HuH-7 (cell line): ENCODE results near the gene HOXB3.

ENCODE experiments used
- DNase-seq: peaks from one replicate; pipeline ENCODE4 v3.0.0; 2011; ENCODE audit warnings: low spot score

Gene HOXB3

DNA sequence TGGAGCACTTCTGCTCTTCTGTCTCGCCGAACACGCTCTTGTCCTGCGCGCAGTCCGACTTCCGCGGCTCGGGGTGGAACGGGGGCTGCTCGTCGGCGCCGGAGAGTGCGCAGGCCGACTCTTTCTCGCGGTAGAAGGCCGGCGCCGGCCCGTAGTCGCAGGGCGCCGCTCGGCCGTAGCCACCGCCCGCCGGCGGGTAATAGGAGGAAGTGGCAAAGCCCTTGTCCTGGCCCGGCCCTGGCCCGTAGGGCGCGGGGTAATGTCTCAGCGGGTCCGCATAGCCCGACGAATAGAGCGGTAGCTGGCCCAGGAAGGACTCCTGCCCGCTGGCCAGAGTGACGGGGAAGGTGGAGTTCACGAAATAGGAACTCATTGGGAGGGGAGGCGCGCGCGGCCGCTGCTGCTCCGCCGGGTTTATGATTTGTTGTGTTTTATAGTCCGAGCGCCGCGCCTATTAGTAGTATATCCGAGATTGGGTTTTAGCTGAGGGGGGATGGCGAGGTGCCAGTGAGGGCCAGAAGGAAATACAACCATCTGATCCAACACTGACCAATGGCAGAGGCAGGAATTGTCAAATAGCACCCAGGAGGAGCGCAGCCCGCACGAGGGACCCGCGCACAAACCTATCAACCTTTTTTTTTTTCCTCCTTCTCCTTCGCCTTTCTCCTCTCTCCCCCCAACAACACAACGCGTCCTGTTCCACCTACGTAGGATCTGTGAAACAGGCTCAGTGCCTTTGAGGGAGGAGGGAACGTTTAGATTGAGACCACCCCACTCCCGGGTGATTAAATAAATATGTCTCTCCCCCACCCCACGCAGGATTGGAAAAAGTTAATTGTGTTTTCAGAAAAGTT is 8.0 kb upstream of the HOXB3 start:
- DNase-seq: no peak

DNA sequence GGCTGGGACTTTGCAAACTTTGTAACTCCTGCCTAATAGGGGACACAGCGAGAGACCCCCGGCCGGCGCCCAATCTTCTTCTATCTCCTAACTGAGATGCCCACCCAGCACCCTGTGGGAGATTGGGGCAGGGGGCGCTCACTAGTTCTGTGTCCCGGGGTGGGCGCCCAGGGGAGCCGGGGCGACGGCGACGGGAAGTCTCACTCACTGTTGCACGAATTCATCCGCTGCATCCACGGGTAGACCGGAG is 7.4 kb upstream of the HOXB3 start:
- no peak for DNase-seq

DNA sequence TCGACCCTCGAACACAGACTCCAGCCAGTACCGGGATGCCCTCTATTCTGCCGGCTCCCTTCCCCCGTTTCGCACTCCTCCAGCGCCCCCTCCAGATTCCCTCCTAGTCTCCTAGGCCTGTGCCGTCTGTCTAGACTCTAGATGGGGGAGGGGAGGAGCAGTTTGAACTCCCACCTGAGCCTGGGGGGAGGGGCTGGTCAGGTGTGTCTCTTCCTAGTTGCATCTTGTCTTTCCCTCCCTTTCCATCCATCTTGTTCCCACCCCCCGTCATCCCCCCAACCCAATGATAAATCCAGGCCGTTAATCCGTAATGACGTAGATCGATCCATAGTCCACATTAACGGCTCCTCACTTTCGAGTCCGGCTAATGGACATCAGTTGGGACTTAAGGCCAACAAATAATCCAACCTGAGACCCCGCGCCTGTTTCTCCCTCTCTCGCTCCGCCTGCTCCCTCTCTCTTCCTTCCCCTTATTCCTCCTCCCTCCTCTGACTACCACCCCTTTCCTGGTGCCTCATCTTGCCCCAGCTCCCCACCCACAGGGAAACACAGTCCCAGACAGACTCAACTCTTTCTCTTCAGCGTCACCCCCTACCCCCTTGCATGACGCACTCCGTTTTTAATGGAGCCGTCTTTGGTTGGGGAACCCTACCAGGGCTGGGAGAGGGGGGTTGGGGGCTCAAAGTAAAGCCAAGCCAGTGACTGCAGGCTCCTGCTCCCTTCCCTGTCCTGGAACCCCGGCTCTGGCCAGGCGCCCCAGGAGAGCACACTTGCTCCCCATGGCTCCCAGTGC is 6.9 kb upstream of the HOXB3 start:
- DNase-seq: no peak

DNA sequence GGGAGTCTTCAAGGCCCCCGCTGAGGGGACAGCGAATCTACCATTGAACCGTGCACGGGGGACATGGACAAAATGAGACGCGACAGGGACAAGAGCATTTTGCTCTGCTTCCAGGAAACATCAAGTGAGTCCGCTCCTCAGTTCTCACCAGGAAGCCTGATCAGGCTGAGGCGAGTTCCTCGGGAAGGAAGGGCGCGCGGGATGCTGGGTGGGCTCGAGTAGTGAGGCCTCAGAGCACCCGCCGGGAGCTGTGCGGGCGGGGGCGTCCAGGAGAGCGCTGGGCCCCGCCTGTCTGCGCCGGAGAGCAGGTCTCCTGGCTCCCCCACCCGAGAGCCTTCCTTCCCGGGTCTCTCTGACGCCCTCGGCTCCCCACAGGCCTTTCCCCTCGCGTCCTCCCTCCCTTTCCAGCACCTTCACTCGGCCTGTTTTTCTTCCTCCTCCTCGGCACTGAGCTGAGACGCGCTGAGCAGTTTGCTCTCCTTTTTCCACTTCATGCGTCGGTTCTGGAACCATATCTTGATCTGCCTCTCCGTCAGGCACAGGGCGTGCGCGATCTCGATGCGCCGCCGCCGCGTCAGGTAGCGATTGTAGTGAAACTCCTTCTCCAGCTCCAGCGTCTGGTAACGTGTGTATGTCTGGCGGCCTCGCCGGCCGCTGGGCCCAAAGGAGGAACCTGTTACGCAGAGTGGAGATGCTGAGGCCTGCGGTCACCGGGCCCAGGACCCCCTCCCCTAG is 6.1 kb upstream of the HOXB3 start:
- no peak for DNase-seq

DNA sequence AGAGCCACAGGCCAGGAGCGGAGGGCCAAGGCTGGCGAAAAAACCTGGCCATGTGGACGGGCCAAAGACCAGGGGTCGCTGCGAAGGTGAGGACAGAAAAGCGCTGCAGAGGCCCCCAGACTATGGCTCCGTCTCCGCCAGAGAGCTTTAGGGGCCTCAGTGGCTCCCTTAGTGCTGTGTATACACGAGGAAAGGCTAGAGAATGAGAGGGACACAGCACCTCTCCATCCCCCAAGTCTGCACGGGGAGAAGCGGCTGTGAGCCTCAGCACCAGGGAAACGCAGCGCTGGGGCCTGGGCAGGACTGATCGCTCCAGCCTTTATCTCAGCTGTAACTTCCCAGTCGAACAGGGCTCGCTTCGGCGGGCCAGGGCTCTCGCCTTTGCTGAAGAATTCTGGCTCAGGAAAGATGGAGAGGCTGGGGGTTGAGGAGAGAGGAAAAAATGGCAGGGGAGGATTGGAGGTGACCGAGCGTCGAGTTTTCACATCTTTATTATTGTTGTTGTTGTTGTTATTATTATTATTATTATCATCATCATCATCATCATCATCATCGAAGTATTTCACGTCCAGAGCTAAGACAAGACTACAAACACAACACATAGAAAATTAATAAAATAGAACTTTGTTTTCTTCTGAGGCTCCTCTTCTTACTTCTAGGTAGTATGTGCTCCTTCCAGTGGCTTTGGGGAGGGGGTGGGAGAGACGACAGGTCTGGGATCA is 5.4 kb upstream of the HOXB3 start:
- no peak for DNase-seq

DNA sequence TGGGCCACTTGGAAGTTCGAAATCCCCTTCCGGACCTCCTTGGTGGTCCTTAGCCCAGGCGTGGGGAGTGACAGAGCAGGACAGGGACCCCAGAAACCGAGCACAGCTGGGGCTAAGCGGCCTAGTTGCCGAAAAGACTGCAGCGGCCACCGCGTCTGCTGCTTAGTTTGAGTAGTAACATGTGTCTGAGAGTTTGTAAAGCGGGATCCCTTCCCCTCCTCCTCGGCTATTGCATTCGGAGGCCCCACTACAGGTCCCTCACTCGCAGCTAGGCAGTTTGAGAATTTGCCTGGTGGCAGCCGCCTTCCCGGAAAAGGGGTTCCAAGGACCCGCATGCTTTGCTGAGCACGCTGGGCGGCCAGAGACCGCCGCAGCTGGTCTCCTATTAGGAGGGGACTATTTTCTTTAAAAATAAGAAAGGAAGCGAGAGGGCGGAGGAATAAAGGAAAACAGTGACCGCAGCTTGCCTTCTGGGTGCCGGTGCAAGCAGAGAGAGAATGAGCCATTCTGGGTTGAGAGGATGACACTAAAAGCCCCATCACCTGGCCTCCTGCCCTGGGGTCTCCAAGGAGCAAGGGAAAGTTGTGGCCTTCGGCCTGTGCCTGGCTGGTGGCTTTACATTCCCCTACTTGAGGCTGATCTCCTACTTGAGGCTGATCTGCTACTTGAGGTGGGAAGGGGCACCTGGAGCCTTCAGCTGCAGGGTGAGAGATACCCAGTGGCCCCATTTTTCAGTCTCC is 4.7 kb upstream of the HOXB3 start:
- no peak for DNase-seq

DNA sequence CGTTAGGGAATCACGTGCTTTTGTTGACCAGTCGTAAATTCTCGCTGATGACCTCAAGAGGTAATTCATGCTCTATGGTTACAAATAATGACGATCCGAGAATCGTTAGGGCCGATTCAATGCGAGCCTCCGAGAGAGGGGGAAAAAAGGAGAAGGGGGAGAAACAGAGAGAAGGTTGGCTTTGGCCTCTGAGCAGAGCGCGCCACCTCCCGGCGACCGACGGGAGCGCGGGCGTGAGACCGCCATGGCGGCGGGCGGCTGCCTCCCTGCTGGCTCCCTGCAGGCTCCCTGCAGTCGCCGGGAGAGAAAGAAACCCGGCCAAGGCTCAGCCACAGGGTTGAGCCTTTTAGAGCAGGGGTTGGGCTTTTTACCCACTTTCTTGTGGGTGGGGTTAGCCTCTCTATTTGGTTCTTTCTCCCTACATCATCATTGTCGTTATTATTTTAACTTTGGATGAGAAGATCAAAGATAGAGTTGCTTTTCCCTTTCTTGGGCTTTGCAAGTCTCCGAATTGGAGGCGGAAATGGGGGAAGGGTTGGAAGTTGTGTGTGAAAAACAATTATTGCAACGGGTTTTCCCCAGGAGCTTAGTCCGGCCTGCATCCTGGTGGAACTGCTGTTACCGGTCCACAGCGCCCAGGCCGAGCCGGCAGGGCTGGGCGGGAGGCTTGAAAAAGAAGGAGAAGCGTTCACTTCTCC is 3.9 kb upstream of the HOXB3 start:
- peak; percentile 98 for DNase-seq

DNA sequence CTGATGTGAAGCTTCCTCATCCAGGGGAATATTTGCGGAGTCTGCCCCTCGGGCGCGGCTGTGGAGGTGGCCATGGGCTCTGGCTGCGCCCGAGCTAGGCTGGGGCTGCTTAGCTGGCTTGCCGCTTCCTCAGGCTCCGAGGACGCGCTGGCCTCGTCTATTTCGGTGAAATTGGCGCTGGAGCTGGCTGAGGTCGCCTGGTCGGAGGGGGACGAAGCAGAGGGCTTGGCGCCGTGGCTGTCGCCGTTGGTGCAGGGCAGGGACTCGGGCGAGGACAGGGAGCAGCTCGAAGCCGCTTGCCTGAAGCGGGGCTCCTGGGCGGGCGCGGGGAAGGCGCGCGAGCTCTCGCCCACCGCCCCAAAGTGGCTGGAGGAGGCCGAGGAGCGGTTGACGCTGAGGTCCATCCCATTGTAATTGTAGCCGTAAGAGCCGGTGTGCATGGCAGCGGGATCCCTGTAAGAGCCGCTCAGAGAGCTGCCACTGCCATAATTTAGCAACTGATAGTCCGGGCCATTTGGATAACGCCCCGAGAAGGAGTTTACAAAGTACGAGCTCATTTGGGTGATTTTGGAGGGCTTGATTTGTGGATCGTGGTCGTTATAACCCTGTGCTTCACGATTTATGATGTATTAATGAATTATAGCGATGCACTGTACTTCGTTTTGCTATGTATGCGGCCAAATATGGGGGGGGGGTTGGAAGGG is 3.2 kb upstream of the HOXB3 start, which contains the start of gene HOXB5:
Gene HOXB5 (minus strand): TSS at position 654 of the 704 bp plus-strand sequence. CDS start 97 bp downstream, at position 557.
- no peak for DNase-seq

DNA sequence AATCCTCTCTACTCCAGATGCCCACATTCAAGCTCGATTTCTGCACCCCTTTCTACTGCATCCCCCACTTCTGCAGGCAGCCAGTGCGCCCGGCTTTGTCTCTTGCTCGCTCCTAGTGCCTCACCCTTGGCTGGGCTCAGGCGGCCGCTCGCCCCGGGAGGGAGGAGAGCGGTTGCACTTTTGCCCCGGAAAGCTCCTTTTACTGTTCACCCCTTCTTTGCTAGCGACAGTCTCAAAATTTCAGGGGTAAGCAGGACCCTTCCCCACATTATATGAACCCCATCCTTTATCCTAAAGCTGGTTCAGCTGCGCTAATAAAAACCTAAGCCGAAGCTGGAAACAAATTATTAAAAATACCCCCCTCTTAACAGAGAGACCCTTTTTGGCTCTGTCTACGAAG is 2.5 kb upstream of the HOXB3 start:
- DNase-seq: no peak

DNA sequence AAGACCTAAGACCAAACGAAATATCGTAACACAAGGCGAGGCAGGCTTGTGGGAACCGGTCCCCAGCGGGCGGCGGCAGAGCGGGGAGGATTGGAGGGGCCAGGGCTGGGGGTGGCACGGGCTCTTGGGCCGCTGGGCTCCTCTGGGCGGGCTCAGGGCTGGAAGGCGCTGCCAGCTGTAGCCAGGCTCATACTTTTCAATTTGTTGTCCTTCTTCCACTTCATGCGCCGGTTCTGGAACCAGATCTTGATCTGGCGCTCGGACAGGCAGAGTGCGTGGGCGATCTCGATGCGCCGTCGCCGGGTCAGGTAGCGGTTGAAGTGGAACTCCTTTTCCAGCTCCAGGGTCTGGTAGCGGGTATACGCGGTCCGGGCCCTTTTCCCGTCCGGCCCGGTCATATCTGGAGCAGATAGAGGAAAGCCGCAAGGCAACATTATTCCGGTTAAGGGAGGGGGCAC is 2.0 kb upstream of the HOXB3 start:
- DNase-seq: no peak

DNA sequence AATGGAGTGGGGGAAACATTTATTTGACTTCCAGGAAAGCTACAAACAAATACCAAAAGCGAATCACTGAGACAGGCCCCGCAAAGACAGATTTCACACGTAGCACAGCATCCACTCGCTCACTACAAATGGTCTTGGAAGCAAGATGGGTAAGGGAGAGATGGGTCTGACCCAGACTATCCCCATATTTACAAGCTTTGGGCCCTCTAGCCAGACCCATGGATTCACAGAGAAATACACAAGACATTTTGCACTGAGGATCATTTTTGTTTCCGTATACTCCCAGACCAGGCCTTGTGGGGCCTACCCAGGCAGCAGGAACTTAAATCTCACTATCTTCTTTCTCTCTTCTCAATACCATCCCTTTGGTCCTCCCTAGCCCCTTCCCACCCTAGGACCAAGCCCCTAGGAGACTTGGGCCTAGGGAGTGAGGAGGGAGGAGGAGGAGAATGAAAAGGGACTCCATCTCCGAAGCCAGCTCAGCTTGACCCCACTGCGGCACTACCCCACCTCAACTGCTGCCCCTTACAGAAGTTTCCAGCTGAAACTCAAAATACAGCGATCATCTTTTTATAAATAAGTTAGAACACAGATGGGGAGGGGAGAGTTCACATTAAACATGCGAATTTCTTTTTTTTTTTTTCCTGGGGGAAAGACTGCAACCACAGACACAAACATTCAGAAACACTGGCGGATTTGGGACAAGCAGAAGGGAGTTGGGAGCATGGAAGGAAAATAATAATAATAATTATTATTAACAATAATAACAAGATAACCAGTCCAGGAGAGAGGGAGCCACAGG is 1.4 kb upstream of the HOXB3 start:
- DNase-seq: no peak

DNA sequence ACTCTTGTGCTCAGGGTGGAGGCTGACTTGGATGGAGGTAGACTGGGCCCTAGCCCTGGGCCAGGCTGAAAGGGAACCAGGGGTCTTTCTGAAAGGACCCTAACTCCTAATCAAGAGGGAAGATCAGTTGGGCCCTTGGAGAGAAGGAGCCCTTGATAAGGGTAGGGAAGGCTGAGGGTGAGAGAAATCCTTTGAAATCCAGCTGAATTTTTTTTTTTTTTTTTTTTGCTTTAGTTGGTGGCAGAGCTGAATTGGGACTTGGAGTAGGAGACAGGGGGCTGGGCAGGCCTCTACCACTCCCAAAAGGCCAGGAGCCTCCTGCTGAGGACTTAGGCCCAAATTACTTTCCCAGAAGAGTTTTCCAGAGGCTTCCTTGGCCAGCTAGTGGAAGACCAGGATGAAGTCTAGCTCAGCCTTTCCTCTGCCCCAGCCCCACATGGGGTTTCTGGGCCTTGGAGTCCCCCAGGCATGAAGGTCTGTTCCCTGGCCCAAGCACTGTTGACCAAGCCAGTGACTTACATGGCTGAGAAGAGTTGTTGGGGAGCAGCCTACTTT is 643 bp upstream of the HOXB3 start:
- no peak for DNase-seq

DNA sequence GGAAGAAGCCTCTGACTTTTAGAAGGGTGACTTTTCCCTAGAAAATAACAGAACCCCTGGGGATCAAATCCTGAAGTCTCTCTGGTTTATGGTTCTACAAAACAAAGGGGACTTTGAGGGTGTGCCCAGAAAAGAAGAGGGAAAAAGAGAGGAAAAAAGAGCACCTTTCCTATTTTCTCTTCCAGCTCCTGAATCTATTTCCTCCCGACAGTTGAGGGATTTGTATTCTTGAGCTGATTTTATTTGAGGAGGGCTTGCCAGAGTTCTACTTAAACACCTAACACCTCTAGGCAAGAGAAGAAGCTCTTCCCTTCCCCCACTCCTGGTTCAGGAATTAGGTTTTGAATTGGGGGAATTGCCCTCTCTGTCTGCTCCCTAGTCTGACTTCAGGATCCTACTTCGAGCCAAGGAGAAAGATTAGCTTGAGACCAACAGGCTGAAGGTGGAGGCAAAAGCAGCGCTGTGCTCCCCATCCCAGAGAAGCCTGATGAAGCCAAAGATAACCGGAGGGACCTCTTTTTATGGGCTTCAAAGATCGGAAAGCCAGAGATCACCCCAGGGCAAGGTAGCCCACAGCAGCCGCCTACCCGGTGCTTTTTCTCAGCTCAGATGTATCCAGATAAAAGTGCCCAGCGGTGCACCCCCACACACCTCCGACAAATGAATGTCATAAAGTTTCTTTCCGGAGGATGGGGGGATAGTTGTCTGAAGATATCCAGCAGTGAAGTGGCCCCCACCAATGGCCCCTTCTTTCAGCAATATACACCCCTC is 796 bp downstream of the HOXB3 start:
- no peak for DNase-seq

DNA sequence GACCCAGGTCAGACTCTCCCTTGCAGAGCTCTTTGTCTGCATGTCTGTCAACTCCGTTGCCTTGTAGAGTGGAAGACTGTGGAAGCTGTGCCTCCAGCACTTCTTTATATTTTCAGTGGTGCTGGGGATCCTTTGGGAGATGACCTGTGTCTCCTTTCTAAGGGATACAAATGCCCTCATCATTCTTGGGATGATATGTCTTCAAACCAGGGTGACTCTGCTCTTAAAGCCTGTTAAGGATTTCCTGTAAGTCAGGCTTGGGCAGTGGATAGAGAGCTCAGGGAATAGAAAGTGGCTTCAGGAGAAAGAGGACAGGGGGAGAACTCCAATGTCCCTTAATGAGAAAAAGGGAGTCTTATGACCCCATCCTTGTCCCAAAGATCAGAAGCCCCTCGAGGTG is 1.5 kb downstream of the HOXB3 start:
- no peak for DNase-seq

DNA sequence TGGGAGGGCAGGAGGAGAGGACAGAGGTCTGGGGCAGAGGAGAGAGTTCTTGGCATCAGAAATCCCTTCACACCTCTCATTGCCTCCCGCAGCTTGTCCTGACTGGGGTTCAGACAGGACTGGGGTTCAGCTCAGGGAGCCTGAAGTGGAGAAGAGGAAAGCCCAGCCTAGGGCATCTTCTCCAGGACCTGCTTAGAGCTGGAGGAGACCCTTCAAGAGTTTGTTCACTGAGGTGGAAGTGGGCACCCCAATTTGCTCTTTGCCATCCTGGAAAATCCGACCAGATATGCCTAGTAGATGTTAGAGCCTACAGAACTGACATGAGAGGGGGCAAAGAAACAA is 2.0 kb downstream of the HOXB3 start:
- no peak for DNase-seq

DNA sequence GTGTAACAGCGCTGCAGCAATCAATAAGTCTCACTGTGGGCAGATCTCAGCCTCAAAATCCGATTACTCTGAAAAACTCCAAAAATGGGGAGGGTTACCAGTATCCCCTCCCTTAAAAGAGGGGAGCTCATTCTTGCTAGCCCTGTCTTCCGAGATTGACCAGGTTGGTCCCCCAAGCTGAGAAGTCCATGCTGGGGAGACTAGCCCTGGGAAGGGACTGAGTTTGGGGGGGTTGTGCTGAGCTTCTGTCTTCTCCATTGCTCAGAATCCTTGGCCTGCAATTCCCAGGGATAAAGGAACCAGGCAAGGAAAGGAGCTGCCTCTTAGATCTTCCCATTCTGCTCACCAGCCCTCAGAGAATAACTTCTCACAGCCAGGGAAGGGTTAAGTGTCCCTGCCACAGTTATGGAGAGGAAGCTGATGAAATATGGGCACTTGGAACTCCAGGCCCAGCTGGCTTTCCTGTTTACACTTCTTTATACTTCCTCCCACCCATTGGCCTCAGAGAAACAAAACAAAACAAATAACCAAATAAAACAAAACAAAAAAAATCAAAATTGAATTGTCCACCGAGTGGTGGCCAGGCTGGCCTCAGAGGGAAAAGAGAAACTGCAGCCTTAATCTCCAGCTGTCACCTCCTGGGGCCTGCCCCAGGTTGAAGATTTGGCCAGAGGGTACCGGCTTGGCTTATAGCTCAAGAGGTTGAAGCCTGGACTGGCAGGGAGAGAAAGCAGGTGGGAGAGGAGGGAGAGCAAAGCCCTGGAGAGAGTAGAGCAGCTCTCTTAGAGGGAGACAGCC is 2.6 kb downstream of the HOXB3 start:
- no peak for DNase-seq
